GM18508 (cell line): ENCODE measurements around the gene GATD1.
"Not testable (repeated sequence)": the region's sequence is repeated elsewhere in the genome, so short reads cannot be mapped to it uniquely, and the experiment has no call there.

ENCODE experiments used
- ATAC-seq: cut with Tn5 transposase; IDR thresholded peaks from one replicate; pipeline ENCODE4 v1.9.1; 2021; ENCODE audit warnings: moderate number of reproducible peaks; ENCODE audit not compliant: insufficient read depth, unreplicated experiment

Gene GATD1

DNA sequence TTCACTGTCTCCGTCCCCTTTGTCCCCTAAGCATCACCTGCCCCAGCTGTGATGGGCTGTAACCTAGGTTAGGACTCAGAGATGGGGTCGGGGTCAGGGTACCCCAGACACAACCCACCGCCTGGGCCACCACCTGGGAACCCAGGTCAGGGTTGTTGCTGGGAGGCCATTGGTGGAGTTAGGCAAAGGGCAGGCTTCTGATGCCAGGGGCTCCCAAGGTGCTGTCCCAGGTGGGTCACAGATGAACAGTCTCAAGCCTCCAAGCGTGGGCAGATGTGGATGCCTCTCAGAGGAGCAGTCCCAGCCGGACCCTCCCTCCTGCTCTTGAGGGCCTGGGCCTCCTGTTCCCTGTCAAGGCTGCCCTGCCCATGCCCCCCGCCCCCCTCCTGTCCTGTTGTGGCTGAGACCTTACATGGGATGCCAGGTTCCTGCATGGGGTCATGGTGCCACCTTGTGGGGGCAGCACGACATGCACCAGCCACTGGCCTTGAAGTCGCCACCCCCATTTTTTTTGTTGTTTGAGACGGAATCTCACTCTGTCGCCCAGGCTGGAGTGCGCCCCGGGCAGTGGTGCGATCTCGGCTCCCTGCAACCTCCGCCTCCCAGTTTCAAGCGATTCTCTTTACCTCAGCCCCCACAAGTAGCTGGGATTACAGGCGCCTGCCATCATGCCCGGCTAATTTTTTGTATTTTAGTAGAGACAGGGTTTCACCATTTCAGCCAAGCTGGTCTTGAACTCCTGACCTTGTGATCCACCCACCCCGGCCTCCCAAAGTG lies 12.1 kb downstream of the GATD1 start:
- ATAC-seq = no peak

DNA sequence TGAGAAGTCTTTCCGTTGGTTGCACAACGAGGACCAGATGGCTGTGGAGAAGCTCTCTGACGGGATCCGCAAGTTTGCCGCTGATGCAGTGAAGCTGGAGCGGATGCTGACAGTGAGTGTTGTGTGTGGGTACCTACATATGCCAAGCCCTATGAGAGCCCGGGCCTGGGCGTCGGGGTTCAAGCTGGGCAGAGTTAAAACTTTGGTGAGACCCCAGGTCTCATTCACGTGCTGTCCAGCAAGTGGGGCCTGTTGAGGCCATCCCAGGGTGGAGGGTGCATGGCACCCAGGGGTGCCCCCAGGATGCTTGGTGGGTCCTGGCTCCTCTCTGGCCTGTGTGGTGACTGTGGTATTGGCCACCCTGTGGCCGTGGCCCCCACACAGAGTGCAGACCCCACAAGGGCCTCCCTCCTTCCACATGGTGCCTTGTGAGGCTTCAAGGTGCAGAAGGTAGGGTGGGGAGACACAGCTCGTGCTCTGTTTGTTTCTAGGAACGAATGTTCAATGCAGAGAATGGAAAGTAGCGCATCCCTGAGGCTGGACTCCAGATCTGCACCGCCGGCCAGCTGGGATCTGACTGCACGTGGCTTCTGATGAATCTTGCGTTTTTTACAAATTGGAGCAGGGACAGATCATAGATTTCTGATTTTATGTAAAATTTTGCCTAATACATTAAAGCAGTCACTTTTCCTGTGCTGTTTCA lies 12.8 kb downstream of the GATD1 start:
- no peak for ATAC-seq

DNA sequence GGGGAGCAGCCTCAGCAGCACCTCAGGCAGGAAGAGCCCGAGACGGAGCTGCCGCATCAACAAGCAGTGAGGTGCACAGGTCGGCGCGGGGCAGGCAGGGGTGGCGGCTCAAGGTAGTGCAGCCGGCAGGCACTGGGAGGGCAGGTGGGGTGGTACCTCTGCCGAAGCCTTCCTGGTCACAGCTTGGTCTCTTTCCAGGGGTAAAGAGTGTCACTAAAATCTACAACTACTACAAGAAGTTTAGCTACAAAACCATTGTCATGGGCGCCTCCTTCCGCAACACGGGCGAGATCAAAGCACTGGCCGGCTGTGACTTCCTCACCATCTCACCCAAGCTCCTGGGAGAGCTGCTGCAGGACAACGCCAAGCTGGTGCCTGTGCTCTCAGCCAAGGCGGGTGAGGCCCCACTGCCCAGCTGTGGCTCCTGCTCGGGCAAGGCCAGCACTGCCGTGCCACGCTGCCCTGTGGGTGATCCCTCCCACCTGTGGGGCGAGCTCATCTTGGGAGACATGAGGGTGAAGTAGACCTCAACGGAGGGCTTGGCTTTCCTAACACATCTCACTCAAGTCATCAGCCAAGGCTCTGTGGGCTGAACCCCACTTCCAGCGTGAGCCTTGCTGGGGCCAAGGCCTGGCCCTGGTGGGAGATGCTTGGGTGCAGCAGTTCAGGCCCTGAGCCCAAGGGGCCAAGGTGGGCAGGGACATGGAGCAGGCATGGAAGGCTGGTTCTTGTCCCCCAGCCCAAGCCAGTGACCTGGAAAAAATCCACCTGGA lies 13.6 kb downstream of the GATD1 start:
- ATAC-seq = no peak

DNA sequence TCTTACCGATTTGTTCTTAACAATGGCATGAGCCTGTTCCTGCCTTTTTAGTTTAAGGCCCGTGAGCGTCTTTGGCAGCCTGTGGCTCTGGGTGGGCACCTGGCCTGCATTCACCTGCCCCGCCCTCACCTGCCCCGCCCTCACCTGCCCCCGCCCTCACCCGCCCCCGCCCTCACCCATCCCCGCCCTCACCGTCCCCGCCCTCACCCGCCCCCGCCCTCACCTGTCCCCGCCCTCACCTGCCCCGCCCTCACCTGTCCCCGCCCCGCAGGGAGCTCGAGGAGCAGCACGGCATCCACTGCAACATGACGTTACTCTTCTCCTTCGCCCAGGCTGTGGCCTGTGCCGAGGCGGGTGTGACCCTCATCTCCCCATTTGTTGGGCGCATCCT lies 14.2 kb downstream of the GATD1 start:
- no peak for ATAC-seq

DNA sequence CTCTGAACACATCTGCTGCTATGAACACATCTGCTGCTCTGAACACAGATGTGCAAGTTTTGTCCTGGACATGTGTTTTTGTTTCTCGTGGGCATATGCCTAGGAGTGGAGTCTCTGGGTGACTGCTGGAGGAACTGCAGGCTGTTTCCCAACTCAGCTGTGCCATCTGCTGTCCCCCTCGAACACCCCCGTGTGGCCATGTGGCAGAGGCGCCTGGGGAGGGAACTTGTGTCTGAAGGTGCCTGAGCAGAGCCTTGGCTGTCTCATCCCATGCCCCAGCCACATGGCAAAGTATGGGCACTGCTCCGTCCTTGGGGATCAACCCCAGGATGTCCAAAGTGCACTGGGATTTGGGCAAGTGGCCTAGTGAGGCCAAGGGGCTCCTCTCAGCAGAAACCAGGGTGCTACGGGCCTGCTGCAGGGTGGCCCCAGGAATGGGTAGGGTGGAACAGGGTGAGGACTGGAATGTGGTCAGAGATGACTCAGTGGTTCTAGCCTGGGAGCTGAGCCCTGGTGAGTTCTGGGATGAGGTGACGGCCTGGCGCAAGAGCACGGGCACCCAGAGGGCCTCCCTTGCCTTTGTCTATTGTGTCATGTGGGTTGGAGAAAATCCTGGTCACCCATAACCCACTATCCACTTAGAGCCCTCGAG lies 14.7 kb downstream of the GATD1 start:
- no peak for ATAC-seq

DNA sequence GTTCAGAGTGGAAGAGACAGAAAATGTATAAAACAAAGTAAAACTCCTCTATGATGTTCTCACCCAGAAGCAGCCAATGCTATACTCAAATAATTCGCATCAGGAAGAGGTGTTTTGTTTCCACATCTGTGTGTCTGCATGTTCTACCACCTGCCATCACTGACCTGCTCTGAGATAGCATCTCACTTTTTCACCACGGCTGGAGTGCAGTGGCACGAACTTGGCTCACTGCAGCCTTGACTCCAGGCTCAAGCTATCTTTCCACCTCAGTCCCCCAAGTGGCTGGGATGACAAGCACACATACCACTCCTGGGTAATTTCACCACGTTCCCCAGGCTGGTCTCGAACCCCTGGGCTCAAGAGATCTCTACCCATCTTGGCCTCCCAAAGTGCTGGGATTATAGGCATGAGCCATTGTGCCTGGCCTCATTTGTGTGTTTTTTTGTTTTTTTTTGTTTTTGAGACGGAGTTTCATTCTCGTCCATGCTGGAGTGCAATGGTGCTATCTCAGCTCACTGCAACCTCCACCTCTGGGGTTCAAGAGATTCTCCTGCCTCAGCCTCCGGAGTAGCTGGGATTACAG lies 15.7 kb downstream of the GATD1 start:
- ATAC-seq = no peak

DNA sequence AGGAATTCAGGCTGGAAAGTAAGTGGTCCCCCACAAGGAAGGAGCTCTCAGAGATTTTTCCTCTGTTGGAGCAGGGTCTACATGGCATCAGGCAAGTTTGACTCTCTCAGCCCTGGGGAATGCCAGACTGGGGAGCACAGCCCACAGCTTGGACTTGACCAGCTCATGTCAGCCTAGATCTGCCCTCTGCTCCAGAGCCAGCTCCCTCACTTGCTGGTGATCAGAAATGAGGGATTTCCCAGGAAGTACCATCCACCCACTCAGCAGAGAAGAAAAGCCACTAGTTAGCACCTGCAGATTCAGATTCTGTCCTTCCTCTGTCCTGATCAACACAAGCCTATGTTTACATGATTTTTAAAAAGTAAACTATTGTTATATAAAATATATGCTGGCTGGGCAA lies 17.1 kb downstream of the GATD1 start:
- ATAC-seq = no peak

DNA sequence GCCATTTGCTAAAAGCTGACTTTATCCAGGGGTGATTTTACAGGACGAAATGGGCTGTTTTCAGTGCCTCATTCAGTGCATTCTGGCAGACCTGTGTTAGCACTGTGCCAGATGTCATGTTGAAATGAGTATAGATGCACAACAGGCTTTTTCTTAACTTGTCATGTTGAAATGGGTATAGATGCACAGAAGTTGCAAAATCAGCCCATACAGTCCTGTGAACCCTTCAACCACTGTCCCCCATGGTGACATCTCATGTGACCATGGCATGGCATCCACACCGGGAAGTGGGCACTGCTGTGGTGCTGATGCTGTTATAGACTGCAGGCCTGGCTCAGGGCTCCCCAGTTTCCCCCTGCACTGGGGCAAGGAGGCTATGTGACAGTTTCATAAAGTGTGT lies 27.6 kb downstream of the GATD1 start:
- no peak for ATAC-seq

DNA sequence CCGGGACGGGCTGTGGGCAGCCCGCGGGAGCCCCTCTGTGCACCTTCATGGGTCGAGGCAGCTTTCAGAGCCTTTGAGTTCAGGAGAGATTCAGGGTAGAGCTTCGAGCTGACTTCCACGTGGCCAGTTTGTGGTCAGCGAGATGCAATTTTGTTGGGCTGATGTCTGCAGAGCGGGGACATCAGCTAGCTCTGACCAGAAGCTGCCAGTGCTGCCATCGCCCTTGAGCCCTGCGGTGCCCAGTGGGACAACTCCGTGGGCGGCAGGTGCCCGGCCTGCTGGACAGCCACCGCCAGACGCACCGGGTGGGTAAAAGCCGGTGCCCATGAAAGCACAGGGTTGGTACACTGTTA lies 29.3 kb downstream of the GATD1 start:
- no peak for ATAC-seq

DNA sequence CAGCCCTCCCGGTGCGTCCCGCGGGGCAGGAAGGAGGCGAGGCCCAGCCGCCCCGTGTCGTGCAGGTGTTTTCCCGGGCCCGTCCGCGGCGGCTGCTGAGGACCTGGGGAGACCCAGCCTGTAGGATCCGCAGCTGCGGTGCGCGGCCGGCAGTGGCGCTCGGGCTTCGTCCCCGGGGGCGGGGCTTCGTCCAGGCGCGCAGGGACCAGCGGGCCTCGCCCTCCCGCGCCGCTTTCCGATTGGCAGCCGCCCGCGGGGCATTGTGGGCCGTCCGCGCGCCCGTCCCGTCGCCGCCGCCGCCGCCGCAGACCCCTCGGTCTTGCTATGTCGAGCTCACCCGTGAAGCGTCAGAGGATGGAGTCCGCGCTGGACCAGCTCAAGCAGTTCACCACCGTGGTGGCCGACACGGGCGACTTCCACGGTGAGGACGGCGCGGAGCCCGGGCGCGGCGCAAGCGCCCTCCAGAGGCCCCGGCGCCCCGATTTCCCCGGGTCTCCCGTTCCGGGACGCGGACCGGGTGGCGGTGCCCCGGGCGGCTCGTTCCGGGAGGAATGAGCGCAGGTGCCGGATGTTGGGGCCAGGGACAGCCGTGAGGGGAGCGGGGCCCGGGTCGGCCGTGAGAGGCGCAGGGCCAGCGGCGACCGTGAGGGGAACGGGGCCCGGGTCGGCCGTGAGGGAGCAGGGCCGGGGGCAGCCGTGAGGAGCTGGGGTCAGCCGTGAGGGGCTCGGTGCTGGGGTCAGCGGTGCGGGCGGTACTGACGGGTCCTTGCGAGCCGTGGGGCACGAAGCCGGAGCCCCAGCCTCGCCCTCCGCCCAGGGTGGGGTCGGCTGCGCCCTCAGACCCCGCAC lies 29.9 kb downstream of the GATD1 start, which contains the start of gene TALDO1:
Gene TALDO1 (plus strand): TSS at position 307 of the 849 bp plus-strand sequence. CDS start 18 bp downstream, at position 325.
- ATAC-seq = no peak

DNA sequence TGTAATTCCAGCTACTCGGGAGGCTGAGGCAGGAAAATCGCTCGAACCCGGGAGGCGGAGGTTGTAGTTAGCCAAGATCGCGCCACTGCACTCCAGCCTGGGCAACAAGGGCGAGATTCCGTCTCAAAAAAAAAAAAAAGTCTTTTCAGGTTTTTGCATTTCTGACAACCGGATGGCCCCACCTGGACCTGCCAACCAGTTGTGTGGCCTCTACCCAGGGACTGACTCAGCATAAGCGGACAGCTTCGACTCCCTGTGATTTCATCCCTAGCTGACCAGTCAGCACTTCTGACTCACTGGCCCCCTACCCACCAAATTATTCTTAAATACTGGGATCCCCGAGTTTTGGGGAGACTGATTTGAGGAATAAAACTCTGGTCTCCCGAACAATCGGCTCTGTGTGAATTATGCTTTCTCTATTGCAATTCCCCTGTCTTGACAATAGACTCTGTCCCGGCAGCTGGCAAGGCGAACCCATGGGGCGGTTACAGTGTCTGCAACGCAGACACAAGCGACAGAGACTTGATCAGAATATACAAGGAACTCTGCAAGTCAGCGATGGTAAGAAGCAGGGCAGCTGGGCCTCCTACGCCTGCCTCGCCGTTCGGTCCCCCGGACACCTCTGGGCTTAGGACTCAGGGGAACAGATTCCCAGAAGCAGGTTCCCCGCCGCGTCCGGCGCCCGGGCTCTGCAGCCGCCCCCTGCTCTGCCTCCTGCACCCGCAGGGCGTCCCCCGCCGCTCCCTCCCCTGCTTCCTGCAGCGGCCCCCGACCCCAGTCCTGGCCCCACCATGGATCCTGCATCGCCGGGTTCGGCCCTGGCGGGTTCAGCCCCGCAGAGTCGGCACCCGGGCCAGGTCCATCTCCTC lies 30.8 kb downstream of the GATD1 start:
- no peak for ATAC-seq

DNA sequence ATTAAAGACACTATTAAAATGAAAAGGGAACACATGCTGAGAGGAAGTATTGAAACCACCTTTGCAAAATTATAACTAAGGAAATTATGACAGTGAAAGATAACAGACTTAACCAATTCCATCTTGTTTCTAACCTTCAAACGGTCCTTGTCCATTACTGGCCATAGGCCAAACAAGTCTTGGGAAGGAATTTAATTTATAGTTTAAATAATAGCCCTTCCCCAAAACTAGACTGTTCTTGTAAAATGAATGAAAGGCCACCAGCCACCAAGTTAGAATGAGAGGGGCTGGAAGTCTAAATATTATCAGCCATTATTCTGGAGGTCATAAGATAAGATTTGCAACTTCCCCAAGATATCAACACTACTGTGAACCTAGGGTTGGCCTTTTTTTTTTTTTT lies 31.9 kb downstream of the GATD1 start:
- no peak for ATAC-seq

DNA sequence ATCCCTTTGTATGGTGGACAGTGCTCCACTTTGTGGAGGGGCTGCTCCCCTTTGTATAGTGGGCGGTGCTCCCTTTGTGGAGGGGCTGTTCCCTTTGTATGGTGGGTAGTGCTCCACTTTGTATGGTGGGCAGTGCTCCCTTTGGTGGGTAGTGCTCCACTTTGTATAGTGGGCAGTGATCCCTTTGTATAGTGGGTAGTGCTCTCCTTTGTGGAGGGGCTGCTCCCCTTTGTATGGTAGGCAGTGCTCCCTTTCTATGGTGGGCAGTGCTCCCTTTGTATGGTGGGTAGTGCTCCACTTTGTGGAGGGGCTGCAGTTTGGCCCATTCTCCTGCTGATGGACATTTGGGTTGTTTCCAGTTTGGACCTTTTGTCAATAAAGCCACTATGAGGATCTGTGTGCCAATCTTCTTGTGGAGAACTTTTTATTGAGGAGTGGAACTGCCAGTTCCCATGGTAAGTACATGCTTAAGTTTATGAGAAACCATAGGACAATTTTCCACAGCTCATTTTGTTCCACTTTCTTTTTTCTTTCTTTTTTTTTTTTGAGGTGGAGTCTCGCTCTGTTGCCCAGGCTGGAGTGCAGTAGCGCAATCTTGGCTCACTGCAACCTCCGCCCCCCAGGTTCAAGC lies 34.6 kb downstream of the GATD1 start:
- no peak for ATAC-seq

DNA sequence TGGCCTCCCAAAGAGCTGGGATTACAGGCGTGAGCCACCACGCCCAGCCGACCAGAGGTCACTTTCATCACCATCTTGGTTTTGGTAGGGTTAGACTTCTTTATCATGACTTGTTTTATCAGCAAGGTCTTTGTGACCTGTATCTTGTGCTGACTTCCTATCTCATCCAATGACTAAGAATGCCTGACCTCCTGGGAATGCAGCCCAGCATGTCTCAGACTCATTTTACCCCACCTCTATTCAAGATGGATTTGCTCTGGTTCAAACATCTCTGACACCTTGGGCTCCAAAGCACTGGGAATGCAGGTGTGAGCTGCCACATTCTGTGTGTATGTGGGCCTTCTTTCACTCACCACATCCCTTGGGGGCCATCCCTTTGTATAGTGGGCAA lies 35.1 kb downstream of the GATD1 start:
- ATAC-seq = no peak

DNA sequence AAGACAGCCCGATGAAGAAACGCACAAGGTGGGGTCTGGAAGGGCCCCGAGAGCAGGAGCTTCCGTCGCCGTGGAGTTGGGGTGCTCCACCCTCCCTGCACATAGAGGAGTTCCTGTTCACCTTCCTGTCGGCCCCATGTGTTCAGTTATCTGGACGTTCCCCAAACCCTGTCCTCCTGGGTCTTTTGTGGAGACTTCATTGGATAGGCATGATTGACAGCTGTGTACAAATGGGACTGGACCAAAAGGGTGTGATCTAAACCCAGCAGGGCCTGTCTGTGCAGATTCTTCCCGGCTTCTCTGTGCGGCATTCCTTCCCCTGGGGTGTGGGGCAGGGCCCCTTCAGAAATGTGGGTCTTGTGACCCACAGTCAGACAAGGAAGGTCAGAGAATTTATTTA lies 39.4 kb downstream of the GATD1 start:
- not testable (repeated sequence) for ATAC-seq

DNA sequence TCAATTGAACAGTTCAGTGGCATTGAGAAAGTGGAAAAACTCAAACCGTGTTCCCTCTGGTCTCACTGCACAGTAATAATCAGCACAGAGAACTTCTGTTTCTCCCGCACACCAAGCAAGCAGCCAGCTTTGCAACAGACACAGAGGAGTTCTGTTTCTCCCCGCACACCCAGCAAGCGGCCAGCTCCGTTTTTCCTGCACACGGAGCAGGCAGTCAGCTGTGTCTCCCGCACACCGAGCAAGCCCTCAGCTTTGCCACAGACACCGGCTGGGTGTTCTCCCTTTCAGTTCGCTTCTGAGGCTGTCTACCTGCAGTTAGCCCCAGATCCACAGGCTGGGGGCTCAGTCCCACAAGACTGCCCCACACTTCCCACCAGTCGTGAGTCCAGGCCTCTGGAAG lies 39.9 kb downstream of the GATD1 start:
- ATAC-seq = no peak

DNA sequence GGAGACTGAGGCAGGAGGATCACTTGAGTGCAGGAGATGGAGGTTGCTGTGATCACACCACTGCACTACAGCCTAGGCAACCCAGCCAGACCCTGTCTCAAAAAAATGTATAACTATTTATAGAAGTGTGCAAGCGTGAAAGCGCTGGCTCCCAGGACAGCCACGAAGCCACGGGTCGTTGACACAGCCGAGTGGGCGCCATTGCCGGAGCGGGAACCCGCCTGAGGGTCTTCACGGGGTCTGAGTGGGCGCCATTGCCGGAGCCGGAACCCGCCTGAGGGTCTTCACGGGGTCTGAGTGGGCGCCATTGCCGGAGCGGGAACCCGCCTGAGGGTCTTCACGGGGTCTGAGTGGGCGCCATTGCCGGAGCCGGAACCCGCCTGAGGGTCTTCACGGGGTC lies 42.7 kb downstream of the GATD1 start:
- not testable (repeated sequence) for ATAC-seq

DNA sequence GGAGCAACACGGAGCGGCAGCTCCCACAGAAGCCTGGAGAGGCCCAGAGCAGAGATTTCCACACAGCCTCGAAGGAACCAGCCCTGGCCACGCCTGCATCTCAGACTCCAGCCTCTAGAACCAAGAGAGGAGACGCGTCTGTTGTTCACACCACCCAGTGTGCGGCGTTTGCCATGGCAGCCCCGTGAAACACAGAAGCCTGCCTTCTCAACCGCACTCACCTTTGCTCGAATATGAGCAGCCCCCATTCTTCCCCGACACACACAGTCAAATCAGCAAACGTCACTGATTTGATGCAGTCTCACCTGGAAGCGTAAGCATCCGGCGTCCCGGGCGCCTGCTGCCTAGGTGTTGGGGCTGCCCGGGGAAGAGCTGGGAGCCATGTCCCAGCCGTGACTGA lies 44.2 kb downstream of the GATD1 start:
- no peak for ATAC-seq
